ENCODE measurements around the gene LANCL1. TPM values are rescaled to one million over a fixed set of nuclear protein-coding genes. Genes with fewer than 3 reads are reported as not detected.

The LANCL1 gene
- total RNA-seq, 1 experiment from 2014 or later = 34.1 TPM

- DNase-seq (ENCODE audit: unreplicated experiment) = no peak
- no peak overlapping the region for H3K4me3 Mint-ChIP-seq (ENCODE audit: unreplicated experiment)
- no peaks in the 10 kb centered on the region for H3K9me3 Mint-ChIP-seq (ENCODE audit: unreplicated experiment)
- CTCF ChIA-PET = no interaction called here
- POLR2A ChIA-PET = no interaction called here
- peaks cover 34% of the 10 kb centered on the region for H3K36me3 Mint-ChIP-seq (ENCODE audit: insufficient read depth, unreplicated experiment)
- H3K27ac Mint-ChIP-seq (ENCODE audit: low read depth, unreplicated experiment) = no peak overlapping the region
- intact Hi-C loops (cut with micrococcal nuclease) = no loop called here
- TF ChIP-seq CTCF (IDR thresholded peaks at IDR 0.05; ENCODE audit: unreplicated experiment) = no peak
- H3K27me3 Mint-ChIP-seq (ENCODE audit: insufficient read depth, unreplicated experiment) = no peaks in the 10 kb centered on the region
- no peaks in the 10 kb centered on the region for H3K4me1 Mint-ChIP-seq (ENCODE audit: insufficient read depth, unreplicated experiment)
- BruUV-seq (replicated peaks) = no TSS peak
Measured at GRCh38 chr2:210440206-210440605, 36.4 kb downstream of the LANCL1 start.

GRCh38 chr2:210435439-210435838 lies 41.1 kb downstream of the LANCL1 start:
- H3K27ac Mint-ChIP-seq (ENCODE audit: low read depth, unreplicated experiment) = no peak overlapping the region
- POLR2A ChIA-PET = interaction anchor here (0.5 kb wide), 1 partner anchor 1665 kb away, joined by 3 read pairs; no protein-coding TSS in a partner anchor
- H3K4me1 Mint-ChIP-seq (ENCODE audit: insufficient read depth, unreplicated experiment) = no peaks in the 10 kb centered on the region
- TF ChIP-seq CTCF (IDR thresholded peaks at IDR 0.05; ENCODE audit: unreplicated experiment) = no peak
- CTCF ChIA-PET = no interaction called here
- no peak for DNase-seq (ENCODE audit: unreplicated experiment)
- intact Hi-C loops (cut with micrococcal nuclease) = no loop called here
- H3K4me3 Mint-ChIP-seq (ENCODE audit: unreplicated experiment) = no peak overlapping the region
- peaks cover 69% of the 10 kb centered on the region for H3K36me3 Mint-ChIP-seq (ENCODE audit: insufficient read depth, unreplicated experiment)
- BruUV-seq (replicated peaks) = no TSS peak
- H3K27me3 Mint-ChIP-seq (ENCODE audit: insufficient read depth, unreplicated experiment) = no peaks in the 10 kb centered on the region
- H3K9me3 Mint-ChIP-seq (ENCODE audit: unreplicated experiment) = no peaks in the 10 kb centered on the region

GRCh38 chr2:210432633-210433032 lies 43.9 kb downstream of the LANCL1 start:
- Mint-ChIP-seq H3K4me1 (ENCODE audit: insufficient read depth, unreplicated experiment) (no peaks in the 10 kb centered on the region), H3K4me3 (ENCODE audit: unreplicated experiment) (no peak overlapping the region), H3K36me3 (ENCODE audit: insufficient read depth, unreplicated experiment) (peaks cover 50% of the 10 kb centered on the region), H3K9me3 (ENCODE audit: unreplicated experiment) (peaks cover 1% of the 10 kb centered on the region), H3K27me3 (ENCODE audit: insufficient read depth, unreplicated experiment) (no peaks in the 10 kb centered on the region), H3K27ac (ENCODE audit: low read depth, unreplicated experiment) (no peak overlapping the region)
- TF ChIP-seq CTCF (IDR thresholded peaks at IDR 0.05; ENCODE audit: unreplicated experiment) = no peak
- ChIA-PET CTCF (interaction anchor here (1.1 to 1.3 kb wide), 3 partner anchors 11 to 70 kb away, joined by 3 to 5 read pairs (median 4); no protein-coding TSS in a partner anchor), POLR2A (interaction anchor here (0.6 to 1.2 kb wide), 2 partner anchors 18 to 43 kb away, joined by 3 read pairs; partner anchors contain the start of gene LANCL1)
- intact Hi-C loops (cut with micrococcal nuclease) = no loop called here
- BruUV-seq (replicated peaks) = no TSS peak
- DNase-seq (ENCODE audit: unreplicated experiment) = no peak

GRCh38 chr2:210429403-210430137 lies 47.0 kb downstream of the LANCL1 start:
- no TSS peak for BruUV-seq (replicated peaks)
- Mint-ChIP-seq H3K4me1 (ENCODE audit: insufficient read depth, unreplicated experiment) (no peaks in the 10 kb centered on the region), H3K27me3 (ENCODE audit: insufficient read depth, unreplicated experiment) (no peaks in the 10 kb centered on the region), H3K9me3 (ENCODE audit: unreplicated experiment) (peaks cover 21% of the 10 kb centered on the region), H3K4me3 (ENCODE audit: unreplicated experiment) (no peak overlapping the region), H3K27ac (ENCODE audit: low read depth, unreplicated experiment) (no peak overlapping the region), H3K36me3 (ENCODE audit: insufficient read depth, unreplicated experiment) (peaks cover 32% of the 10 kb centered on the region)
- POLR2A ChIA-PET = no interaction called here
- DNase-seq (ENCODE audit: unreplicated experiment) = no peak
- intact Hi-C loops (cut with micrococcal nuclease) = no loop called here
- TF ChIP-seq CTCF (IDR thresholded peaks at IDR 0.05; ENCODE audit: unreplicated experiment) = no peak
- CTCF ChIA-PET = no interaction called here
